ENCODE data around the gene ZC3H6. TPM values are rescaled to one million over a fixed set of nuclear protein-coding genes. Genes with fewer than 3 reads are reported as not detected.

The ZC3H6 gene
- total and polyA plus RNA-seq, 2 of the 13 experiments (the other 11 are each of a cell fraction or from before 2014, with no cell fraction given), result 0.71 to 0.93 TPM

DNA sequence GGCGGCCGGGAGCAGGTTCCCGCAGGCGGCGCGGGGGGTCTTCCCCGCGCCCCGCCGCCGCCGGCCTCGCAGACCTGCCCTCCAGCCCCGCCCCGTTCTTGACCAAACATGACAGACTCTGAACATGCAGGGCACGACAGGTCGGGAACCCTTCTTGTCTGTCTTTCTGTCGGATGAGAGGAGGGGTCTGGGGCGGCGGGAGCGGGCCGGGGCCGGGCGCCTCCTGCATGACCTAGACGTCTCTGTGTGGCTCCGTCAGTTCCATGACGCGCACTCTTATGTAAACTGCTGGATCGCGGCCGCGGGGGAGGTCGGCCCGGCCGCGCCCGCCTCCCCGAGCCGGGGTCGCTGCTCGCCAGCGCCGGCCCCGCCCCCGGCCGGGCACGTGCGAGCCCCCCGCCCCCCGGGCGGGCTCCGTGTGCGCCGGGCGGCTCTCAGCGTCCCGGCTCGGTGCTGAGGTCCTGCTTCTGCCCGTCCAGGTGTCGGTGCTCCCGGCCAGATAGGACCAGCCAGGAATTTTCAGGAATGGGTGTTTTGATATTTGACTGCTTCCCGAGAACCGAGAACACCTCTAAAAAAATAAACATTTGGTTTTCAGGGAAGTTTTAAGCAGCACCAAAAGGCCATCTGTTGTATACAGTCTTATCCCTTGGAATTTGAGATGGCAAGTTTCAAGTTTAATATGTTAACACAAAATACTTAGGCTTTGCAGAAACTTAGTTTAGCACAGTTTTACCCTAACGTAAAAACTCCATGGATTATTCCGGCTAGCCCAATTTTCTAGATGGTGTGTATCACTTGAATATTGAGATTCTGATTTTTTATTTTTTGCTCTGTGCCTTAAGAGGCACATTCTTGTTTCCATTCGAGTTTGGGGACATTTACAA is 733 bp downstream of the ZC3H6 start (continued):
- TF ChIP-seq, protein P1, sequence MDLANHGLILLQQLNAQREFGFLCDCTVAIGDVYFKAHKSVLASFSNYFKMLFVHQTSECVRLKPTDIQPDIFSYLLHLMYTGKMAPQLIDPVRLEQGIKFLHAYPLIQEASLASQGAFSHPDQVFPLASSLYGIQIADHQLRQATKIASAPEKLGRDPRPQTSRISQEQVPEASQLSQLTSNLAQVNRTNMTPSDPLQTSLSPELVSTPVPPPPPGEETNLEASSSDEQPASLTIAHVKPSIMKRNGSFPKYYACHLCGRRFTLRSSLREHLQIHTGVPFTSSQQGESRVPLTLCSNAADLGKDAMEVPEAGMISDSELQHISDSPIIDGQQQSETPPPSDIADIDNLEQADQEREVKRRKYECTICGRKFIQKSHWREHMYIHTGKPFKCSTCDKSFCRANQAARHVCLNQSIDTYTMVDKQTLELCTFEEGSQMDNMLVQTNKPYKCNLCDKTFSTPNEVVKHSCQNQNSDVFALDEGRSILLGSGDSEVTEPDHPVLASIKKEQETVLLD (CRISPR knock-in tag; IDR thresholded peaks at IDR 0.05; ENCODE audit: low read depth), result 0 out of 2 replicates have a peak, but pooled peaks have one; percentile 40
- TF ChIP-seq BHLHE40 (IDR thresholded peaks at IDR 0.05; ENCODE audit: low read length) (peak; percentile 97), SUZ12 (IDR thresholded peaks at IDR 0.05; ENCODE audit: low read depth, low read length) (no peak), ZNF441 (CRISPR knock-in tag; IDR thresholded peaks at IDR 0.05; ENCODE audit: borderline replicate concordance) (peak; percentile 47; the same call in 1 of the 2 replicates), CEBPG (CRISPR knock-in tag; IDR thresholded peaks at IDR 0.05) (no peak), POLR2AphosphoS5 (IDR thresholded peaks at IDR 0.05; ENCODE audit: low read depth, low read length) (peak; percentile 69), REPIN1 (CRISPR knock-in tag; IDR thresholded peaks at IDR 0.05; ENCODE audit: borderline replicate concordance, low read depth) (0 out of 2 replicates have a peak, but pooled peaks have one; percentile 20), MTF2 (CRISPR knock-in tag; IDR thresholded peaks at IDR 0.05; ENCODE audit: borderline replicate concordance) (no peak), ZBTB7B (CRISPR knock-in tag; IDR thresholded peaks at IDR 0.05) (peak; percentile 34; the same call in 1 of the 2 replicates), HCFC1 (IDR thresholded peaks at IDR 0.05; ENCODE audit: low read depth, low read length) (peak; percentile 30; the same call in 1 of the 2 replicates), NFATC3 (CRISPR knock-in tag; IDR thresholded peaks at IDR 0.05) (no peak)
- TF ChIP-seq, protein P2, sequence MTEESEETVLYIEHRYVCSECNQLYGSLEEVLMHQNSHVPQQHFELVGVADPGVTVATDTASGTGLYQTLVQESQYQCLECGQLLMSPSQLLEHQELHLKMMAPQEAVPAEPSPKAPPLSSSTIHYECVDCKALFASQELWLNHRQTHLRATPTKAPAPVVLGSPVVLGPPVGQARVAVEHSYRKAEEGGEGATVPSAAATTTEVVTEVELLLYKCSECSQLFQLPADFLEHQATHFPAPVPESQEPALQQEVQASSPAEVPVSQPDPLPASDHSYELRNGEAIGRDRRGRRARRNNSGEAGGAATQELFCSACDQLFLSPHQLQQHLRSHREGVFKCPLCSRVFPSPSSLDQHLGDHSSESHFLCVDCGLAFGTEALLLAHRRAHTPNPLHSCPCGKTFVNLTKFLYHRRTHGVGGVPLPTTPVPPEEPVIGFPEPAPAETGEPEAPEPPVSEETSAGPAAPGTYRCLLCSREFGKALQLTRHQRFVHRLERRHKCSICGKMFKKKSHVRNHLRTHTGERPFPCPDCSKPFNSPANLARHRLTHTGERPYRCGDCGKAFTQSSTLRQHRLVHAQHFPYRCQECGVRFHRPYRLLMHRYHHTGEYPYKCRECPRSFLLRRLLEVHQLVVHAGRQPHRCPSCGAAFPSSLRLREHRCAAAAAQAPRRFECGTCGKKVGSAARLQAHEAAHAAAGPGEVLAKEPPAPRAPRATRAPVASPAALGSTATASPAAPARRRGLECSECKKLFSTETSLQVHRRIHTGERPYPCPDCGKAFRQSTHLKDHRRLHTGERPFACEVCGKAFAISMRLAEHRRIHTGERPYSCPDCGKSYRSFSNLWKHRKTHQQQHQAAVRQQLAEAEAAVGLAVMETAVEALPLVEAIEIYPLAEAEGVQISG (CRISPR knock-in tag; IDR thresholded peaks at IDR 0.05), result 0 out of 2 replicates have a peak, but pooled peaks have one; percentile 14
- TF ChIP-seq, protein P3, sequence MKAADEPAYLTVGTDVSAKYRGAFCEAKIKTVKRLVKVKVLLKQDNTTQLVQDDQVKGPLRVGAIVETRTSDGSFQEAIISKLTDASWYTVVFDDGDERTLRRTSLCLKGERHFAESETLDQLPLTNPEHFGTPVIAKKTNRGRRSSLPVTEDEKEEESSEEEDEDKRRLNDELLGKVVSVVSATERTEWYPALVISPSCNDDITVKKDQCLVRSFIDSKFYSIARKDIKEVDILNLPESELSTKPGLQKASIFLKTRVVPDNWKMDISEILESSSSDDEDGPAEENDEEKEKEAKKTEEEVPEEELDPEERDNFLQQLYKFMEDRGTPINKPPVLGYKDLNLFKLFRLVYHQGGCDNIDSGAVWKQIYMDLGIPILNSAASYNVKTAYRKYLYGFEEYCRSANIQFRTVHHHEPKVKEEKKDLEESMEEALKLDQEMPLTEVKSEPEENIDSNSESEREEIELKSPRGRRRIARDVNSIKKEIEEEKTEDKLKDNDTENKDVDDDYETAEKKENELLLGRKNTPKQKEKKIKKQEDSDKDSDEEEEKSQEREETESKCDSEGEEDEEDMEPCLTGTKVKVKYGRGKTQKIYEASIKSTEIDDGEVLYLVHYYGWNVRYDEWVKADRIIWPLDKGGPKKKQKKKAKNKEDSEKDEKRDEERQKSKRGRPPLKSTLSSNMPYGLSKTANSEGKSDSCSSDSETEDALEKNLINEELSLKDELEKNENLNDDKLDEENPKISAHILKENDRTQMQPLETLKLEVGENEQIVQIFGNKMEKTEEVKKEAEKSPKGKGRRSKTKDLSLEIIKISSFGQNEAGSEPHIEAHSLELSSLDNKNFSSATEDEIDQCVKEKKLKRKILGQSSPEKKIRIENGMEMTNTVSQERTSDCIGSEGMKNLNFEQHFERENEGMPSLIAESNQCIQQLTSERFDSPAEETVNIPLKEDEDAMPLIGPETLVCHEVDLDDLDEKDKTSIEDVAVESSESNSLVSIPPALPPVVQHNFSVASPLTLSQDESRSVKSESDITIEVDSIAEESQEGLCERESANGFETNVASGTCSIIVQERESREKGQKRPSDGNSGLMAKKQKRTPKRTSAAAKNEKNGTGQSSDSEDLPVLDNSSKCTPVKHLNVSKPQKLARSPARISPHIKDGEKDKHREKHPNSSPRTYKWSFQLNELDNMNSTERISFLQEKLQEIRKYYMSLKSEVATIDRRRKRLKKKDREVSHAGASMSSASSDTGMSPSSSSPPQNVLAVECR (CRISPR knock-in tag; IDR thresholded peaks at IDR 0.05; ENCODE audit: borderline replicate concordance), result no peak
- TF ChIP-seq, protein P4, sequence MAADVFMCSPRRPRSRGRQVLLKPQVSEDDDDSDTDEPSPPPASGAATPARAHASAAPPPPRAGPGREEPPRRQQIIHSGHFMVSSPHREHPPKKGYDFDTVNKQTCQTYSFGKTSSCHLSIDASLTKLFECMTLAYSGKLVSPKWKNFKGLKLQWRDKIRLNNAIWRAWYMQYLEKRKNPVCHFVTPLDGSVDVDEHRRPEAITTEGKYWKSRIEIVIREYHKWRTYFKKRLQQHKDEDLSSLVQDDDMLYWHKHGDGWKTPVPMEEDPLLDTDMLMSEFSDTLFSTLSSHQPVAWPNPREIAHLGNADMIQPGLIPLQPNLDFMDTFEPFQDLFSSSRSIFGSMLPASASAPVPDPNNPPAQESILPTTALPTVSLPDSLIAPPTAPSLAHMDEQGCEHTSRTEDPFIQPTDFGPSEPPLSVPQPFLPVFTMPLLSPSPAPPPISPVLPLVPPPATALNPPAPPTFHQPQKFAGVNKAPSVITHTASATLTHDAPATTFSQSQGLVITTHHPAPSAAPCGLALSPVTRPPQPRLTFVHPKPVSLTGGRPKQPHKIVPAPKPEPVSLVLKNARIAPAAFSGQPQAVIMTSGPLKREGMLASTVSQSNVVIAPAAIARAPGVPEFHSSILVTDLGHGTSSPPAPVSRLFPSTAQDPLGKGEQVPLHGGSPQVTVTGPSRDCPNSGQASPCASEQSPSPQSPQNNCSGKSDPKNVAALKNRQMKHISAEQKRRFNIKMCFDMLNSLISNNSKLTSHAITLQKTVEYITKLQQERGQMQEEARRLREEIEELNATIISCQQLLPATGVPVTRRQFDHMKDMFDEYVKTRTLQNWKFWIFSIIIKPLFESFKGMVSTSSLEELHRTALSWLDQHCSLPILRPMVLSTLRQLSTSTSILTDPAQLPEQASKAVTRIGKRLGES (CRISPR knock-in tag; IDR thresholded peaks at IDR 0.05; ENCODE audit: borderline replicate concordance), result no peak
- TF ChIP-seq, protein P5, sequence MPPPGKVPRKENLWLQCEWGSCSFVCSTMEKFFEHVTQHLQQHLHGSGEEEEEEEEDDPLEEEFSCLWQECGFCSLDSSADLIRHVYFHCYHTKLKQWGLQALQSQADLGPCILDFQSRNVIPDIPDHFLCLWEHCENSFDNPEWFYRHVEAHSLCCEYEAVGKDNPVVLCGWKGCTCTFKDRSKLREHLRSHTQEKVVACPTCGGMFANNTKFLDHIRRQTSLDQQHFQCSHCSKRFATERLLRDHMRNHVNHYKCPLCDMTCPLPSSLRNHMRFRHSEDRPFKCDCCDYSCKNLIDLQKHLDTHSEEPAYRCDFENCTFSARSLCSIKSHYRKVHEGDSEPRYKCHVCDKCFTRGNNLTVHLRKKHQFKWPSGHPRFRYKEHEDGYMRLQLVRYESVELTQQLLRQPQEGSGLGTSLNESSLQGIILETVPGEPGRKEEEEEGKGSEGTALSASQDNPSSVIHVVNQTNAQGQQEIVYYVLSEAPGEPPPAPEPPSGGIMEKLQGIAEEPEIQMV (CRISPR knock-in tag; IDR thresholded peaks at IDR 0.05; ENCODE audit: low read depth), result peak; percentile 15; the same call in 1 of the 2 replicates
